RPMI7951 (cell line): ENCODE measurements around the gene PKLR. TPM values are rescaled to one million over a fixed set of nuclear protein-coding genes. Genes with fewer than 3 reads are reported as not detected.
"Not testable (repeated sequence)": the region's sequence is repeated elsewhere in the genome, so short reads cannot be mapped to it uniquely, and the experiment has no call there.

ENCODE experiments used
- DNase-seq: peaks from one replicate; pipeline ENCODE4 v3.0.0-alpha.2; 2012; ENCODE audit warnings: low read depth
- total RNA-seq: library from RNA; depleted of rRNA; stranded (reverse); fragments of >200 nt; shearing (Covaris generic); gene quantifications from 2 replicates; pipeline ENCODE4 v1.2.3, GENCODE V29; 2014

The PKLR gene
- total RNA-seq, 1 experiment from 2014 or later, result not detected

- no peak for DNase-seq
Observed at GRCh38 chr1:155318082-155318481, 16.8 kb upstream of the PKLR start.

- DNase-seq, result no peak
Observed at GRCh38 chr1:155316922-155317321, 15.7 kb upstream of the PKLR start.

- DNase-seq, result no peak
Observed at GRCh38 chr1:155313261-155313660, 12.0 kb upstream of the PKLR start.

GRCh38 chr1:155309423-155310021 lies 8.3 kb upstream of the PKLR start:
- no peak for DNase-seq

GRCh38 chr1:155308493-155309422 lies 7.5 kb upstream of the PKLR start, which contains the start of gene FDPS:
FDPS (plus strand) TSS chr1:155308866; CDS start chr1:155309790, 924 bp downstream.
- DNase-seq, result peak; percentile 99

- peak; percentile 64 for DNase-seq
Observed at GRCh38 chr1:155307247-155307740, 6.1 kb upstream of the PKLR start.

GRCh38 chr1:155305881-155306391 lies 4.7 kb upstream of the PKLR start:
- DNase-seq, result peak; percentile 21

GRCh38 chr1:155304558-155305063 lies 3.4 kb upstream of the PKLR start:
- no peak for DNase-seq

GRCh38 chr1:155300553-155301329 lies 497 bp downstream of the PKLR start:
- DNase-seq, result no peak

GRCh38 chr1:155300024-155300423 lies 1.2 kb downstream of the PKLR start:
- DNase-seq, result no peak

GRCh38 chr1:155297384-155297783 lies 3.9 kb downstream of the PKLR start:
- DNase-seq, result no peak

- no peak for DNase-seq
Observed at GRCh38 chr1:155296661-155297060, 4.6 kb downstream of the PKLR start.

GRCh38 chr1:155295942-155296267 lies 5.3 kb downstream of the PKLR start:
- no peak for DNase-seq

GRCh38 chr1:155295183-155295941 lies 5.9 kb downstream of the PKLR start:
- DNase-seq, result no peak

- DNase-seq, result no peak
Observed at GRCh38 chr1:155294520-155295182, 6.6 kb downstream of the PKLR start.

GRCh38 chr1:155293086-155293749 lies 8.0 kb downstream of the PKLR start:
- no peak for DNase-seq

GRCh38 chr1:155291006-155291405 lies 10.2 kb downstream of the PKLR start:
- not testable (repeated sequence) for DNase-seq

GRCh38 chr1:155287987-155288543 lies 13.2 kb downstream of the PKLR start:
- no peak for DNase-seq

GRCh38 chr1:155286544-155286943 lies 14.7 kb downstream of the PKLR start:
- no peak for DNase-seq

GRCh38 chr1:155285631-155286044 lies 15.6 kb downstream of the PKLR start:
- no peak for DNase-seq
